HG03432 (cell line): ENCODE results near the gene ABCA9.
"Not testable (repeated sequence)": the region's sequence is repeated elsewhere in the genome, so short reads cannot be mapped to it uniquely, and the experiment has no call there.

ENCODE experiments used
- ATAC-seq: cut with Tn5 transposase; IDR thresholded peaks from one replicate; pipeline ENCODE4 v1.9.1; 2021; ENCODE audit warnings: mild to moderate bottlenecking, moderate library complexity; ENCODE audit not compliant: unreplicated experiment

The ABCA9 gene

DNA sequence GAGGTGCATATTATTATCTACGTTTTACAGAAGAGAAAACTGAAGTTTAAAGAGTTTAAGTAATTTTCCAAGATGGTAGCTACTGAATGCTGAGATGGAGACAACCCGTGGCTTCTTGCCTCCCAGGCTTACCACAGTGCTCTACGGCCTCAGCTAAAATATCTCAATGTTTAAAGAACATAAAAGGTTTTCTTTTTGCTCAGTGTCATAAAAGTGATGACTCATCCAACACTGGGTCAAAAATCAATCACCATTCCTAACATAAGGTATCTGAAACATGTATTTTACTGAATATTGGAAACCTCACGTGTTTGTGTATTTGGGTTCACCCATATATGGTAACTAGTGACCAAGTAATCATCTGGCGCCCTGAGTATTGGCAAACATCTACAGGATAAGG lies 18.4 kb downstream of the ABCA9 start:
- ATAC-seq = no peak

DNA sequence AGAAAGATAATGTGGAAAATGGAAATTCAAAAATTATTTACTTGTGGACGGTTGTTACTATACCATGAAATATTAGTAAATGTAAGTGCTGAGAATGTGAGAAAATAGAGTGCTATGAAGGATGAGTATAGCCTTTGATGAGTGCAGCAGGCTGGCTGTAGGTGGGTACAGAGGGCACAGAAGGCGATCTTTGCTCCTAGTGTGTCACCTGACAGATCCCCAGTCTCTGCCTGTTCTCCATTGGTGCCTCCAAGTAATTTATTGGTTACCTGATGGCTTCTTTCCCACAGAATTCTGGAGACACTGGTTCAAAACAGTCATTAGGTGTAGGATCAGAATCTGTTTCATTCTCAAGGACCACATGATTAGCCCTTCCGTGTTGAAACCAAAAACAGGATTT lies 28.9 kb downstream of the ABCA9 start:
- no peak for ATAC-seq

DNA sequence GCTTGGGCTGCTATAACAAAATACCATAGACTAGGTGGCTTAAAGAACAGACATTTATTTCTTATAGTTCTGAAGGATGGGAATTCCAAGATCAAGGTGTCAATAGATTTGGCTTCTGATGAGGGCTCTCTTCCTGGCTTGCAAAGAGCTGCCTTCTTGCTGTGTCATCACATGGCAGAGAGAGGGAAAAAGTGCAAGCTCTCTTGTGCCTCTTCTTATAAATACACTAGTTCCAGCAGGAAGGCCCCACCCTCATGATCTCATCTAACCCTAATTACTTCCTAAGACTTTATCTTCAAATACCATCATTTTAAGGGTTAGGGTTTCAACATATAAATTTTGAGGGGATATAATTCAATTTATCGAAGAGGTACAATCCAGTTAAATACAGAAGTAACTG lies 30.6 kb downstream of the ABCA9 start:
- ATAC-seq = no peak

DNA sequence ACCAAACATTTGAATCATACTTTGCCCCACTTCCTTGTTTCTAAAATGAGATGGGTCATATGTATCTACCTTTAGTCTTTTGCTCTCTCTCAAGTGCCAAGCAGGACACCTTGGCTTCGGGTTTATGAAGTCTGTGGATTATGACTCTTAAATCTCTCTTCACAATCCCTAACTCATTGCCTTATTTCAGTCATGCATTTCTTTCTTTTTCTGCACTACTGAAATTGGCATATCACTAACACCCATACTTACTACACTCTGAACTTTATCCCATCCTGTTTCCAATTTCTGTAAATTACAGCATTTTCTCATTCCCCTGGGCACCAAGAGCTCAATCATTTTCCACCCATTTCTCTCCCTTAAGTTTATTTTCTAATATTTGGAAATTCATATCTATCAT lies 42.0 kb downstream of the ABCA9 start:
- no peak for ATAC-seq

GRCh38 chr17:69018022-69018615 lies 42.6 kb downstream of the ABCA9 start:
- no peak for ATAC-seq

DNA sequence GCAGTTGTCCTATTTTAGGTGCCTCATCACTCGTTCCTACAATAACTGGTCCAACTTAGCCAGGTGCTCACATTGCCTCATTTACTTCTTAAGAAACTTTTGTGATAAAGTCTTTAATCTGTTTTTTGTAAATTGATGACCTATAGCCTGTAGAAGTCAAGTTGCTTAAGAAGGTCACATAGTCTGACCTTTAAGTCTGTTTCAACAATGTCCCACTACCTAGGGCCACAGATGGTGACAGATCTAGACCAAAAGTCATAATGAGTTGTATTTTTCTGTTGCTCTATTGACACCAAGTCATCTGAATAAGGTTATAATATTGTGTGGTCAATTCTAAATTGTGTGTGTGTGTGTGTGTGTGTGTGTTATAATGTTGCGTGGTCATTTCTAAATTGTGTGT lies 45.1 kb downstream of the ABCA9 start:
- no peak for ATAC-seq

DNA sequence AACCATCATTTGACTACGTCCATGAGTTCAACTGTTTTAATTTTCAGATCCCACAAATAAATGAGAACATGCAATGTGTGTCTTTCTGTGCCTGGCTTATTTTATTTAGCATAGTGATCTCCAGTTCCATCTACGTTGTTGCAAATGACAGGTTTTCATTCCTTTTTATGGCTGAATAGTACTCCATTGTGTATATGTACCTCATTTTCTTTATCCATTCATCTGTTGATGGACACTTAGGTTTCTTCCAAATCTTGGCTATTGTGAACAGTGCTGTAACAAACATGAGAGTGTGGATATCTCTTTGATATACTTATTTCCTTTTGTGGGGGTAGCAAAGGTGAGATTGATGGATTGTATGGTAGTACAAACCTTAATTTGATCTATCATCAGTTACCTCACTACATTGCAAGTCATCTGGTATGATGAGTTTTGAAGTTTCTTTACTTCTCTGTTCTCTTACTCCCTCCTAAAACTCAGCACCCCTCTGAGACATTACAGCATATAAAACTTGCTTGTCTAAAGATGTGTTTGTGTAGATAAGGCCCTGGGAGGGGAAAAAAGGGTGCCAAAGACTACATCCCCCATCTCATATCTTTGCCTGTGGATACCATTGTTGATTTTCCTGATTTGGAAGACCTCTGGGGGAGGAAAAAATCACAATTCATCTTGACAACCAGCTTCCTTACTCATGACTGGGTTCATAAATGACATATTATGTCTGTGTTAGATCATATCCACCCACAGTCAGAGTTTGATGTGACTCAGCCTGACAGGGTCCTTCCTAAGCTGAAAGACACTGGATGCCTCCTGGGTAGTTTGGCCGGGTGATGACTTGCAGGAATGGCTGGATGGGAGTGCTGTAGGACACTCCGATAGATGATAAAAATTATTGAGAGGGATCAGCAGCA lies 47.6 kb downstream of the ABCA9 start:
- no peak for ATAC-seq

DNA sequence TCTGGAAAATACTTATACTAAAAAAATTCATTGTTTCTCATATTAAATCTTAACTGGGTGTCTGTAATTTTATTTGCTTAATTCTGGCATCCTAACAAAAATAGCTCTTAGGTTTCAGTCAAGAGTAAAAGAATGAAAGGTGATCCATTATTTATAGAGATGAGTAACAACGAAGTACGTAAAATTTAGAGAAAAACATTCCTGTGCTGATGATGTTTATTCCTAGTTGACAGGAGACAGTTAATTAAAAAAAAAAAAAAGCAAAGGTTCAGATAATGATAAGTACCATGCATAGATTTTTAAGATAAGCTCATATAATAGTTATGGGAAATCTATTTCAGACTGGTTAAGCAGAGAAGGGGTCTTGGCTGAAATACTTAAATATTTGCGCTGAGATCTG lies 50.8 kb downstream of the ABCA9 start:
- no peak for ATAC-seq

DNA sequence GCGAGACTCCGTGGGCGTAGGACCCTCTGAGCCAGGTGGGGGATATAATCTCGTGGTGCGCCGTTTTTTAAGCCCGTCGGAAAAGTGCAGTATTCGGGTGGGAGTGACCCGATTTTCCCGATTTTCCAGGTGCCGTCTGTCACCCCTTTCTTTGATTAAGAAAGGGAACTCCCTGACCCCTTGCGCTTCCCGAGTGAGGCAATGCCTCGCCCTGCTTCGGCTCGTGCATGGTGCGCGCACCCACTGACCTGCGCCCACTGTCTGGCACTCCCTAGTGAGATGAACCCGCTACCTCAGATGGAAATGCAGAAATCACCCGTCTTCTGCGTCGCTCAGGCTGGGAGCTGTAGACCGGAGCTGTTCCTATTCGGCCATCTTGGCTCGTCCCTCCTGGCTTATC lies 56.0 kb downstream of the ABCA9 start:
- ATAC-seq = not testable (repeated sequence)

DNA sequence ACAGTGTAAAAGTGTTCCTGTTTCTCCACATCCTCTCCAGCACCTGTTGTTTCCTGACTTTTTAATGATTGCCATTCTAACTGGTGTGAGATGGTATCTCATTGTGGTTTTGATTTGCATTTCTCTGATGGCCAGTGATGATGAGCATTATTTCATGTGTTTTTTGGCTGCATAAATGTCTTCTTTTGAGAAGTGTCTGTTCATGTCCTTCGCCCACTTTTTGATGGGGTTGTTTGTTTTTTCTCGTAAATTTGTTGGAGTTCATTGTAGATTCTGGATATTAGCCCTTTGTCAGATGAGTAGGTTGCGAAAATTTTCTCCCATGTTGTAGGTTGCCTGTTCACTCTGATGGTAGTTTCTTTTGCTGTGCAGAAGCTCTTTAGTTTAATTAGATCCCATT lies 61.0 kb downstream of the ABCA9 start:
- ATAC-seq = not testable (repeated sequence)

DNA sequence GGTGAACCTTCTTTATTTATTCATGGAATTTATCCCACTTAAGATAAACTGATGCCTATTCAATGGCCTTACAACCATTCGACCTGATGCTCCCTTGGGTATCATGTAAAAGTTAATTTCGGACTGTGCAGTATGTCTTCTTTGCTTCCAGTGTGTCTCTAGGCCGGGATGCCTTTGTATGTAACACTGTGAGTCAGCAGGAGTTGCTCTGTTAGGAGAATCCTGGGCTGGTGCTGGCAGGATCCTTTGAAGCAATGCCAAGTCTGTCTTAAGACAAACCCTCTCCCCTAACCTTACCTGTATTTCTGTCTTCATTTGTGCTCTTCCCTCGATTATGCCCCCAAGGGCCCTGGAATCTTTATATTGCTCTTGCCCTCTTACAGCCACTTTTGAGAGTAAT lies 67.6 kb downstream of the ABCA9 start:
- no peak for ATAC-seq

DNA sequence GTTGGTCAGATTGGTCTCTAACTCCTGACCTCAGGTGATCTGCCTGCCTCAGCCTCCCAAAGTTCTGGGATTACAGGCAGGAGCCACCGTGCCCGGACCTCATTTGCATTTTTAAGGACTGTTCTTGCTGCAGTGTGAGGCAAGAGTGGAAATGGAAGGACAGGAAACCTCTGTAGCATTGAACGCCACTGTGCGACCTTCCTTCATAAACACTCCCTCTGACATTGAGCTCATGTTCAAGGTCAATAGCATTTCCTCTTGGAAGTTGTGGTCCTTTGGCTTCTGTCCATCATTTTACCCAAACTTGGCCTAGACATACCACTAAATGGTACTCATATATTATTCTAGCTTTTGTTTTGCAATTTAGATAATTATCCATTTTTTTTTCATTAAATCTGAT lies 72.8 kb downstream of the ABCA9 start:
- no peak for ATAC-seq

DNA sequence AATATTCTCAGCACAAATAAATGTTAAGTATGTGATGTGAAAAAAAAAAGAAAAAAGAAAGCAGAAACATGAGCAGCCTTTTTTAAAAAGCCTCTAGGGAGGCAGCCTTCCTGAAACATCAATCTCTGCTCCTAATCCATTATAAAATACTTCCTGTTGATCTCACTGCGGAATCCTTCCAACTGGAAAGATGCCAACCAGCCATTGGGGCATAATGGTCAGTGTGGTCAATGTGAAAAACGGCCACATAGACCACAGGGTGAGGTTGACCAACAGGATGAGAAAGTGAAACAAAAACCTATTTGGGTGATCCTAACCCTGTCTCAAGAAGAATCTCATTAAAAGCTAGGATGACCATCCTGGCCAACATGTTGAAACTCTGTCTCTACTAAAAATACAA lies 79.4 kb downstream of the ABCA9 start:
- ATAC-seq = no peak

DNA sequence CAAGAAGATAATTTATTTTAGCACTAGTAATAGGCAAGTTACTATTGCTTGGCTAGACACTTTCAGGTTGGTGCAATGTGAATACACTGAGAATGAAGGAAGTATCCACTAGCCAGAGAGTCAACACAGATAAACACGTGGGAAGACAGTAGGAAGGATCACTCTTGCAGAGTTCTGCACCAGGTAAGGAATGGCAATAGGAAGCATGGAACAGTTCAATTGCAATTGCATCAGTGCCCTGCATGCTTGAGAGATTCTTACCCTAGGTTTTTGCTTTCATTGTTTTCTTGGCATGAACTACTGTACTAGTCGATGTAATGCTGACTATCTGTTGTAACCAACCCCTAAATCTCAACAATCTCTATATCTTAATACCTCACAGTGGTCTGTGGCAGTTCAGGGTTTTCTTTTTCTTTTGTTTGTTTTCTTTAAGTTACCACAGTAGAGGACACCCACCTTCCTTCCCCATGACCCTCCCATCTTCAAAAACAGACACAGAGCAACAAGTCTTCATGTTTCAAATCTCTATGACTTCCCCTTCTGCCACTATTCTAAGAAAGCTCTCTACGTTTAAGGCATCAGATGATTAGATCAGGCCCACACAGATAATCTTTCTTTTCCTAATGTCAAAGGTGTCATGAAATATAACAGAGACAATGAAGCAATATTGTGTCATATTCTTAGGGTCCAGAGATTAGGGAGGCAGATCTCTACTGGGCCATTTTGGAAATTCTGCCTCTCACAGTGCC lies 87.5 kb downstream of the ABCA9 start:
- no peak for ATAC-seq

DNA sequence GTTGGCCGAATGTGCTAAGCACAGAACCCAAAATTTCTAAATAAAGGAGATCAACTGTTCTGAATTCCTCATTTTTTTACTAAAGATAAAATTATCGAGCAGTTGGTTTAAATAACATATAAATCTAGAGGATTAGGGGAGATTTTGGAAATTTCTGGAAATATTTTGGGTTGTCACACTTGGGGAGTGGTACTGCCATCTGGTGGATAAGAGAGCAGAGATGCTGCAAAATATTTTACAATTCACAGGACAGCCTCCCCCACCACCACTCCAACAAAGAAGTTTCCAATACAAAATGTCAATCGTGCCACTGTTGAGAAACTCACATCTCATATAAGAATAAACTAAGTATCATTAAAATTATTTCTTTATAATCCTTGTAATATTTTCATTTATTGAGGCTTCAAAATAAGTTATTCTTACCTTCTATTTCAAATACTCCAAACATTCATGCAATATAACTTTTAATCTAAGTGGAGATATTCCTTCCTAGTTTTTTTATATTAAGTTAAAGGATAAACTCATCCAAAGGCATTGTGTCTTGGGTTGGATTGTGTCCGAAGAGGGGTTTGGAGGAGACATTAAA lies 88.5 kb downstream of the ABCA9 start:
- ATAC-seq = no peak

DNA sequence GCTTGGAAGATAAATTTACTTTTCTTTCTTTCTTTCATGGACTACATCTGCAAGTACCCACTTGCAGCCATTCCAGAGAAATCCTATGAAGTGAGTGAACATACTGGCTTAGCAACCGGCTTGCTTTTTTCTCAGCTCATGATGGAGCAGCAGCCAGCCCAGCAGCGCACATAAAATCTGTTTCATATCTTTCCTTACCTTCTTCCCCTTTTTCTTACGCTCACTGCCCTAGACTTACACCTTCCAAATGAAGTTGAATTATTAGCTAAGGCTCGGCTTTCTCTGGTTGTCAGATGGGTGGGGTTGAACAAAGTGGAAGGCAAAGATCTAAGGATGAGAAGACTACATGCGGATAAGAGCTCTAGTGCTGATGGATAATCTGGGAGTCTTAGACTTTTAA lies 91.6 kb downstream of the ABCA9 start:
- ATAC-seq = no peak

DNA sequence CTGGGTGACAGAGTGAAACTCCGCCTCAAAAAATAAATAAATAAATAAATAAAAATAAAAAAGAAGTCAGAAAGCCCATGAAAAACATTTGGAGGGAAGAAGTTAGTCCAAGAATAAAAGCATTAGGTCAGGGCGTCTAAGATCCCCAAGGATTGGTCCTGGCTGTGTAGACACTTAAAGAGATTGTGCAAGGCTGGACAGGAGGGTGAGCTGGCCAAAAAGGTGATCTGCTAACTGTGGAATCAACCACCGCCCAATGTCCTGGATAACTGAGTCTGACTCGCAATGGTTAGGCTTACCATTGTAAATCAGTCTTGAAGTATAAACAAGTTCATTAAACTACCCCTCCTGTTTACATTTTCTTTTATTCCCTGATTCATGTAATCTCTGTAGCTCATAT lies 96.8 kb downstream of the ABCA9 start:
- ATAC-seq = no peak

DNA sequence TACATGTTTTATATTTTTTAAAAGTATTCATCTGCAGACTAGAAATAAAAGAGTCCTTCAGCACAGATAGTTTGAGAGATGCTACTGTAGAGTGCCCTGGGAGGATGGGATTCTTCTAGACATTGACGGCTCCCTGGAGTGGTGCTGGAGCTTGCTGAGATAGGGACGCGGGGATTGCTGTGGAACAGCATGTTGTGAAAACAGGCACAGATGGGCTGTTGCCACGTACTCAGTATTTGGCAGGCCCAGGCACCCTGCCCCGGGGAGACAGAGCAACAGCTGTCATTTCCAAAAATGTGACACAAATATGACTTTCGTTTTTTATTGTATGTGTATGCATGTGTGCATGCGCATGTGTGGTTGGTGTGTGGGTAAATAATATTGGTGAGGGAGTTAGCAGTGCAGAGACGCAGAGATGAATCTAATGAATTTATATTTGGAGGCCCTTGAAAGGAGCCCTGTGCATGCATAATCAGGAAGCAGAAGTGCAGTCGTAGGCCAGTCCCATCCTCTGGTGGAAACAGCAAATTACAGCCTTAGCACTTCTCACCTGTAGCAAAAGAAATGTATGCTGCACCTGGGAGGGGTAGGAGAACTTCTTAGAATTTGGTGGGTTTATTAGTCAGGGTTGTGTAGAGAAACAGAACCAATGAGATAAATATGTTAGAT lies 99.4 kb downstream of the ABCA9 start:
- ATAC-seq = no peak

DNA sequence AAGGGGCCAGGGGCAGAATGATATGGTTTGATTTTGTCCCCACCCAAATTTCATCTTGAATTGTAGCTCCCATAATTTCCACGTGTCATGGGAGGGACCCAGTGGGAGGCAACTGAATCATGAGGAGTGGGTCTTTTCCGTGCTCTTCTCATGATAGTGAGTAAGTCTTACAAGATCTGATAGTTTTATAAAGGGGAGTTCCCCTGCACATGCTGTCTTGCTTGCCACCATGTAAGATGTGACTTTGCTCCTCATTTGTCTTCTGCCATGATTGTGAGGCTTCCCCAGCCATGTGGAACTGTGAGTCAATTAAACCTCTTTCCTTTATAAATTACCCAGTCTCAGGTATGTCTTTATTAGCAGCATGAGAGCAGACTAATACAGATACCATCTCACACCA lies 101.6 kb downstream of the ABCA9 start:
- ATAC-seq = not testable (repeated sequence)

- ATAC-seq = no peak
These were observed 102.8 kb downstream of the ABCA9 start for GRCh38 chr17:68957944-68958343.
